ENCODE results near the gene LHFPL3. TPM values are rescaled to one million over a fixed set of nuclear protein-coding genes. Genes with fewer than 3 reads are reported as not detected.

Gene LHFPL3
- total RNA-seq, 4 donors from 2014 or later = not detected

DNA sequence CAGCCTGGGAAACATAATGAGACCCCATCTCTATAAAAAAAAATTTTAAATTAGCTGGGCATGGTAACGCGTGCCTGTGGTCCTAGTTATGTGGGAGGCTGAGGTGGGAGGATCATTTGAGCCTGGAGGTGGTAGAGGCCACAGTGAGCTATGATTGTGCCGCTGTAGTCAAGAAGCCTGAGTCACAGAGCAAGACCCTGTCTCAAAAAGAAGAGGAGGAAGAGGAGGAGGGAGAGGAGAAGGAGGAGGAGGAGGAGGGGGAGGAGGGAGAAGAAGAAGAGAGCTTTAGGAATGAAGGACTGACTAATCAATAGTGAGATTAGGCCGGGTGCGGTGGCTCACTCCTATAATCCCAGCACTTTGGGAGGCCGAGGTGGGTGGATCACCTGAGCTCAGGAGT, 573.8 kb downstream of the LHFPL3 start:
- DNase-seq = no peak
- H3K4me3 ChIP-seq = no peak overlapping the region
- no peaks in the 10 kb centered on the region for H3K9me3 ChIP-seq
- H3K27me3 ChIP-seq = no peaks in the 10 kb centered on the region
- no peaks in the 10 kb centered on the region for H3K36me3 ChIP-seq
- no peaks in the 10 kb centered on the region for H3K4me1 ChIP-seq
- intact Hi-C loops (cut with DNase I) = no loop called here
- TF ChIP-seq, protein P1, sequence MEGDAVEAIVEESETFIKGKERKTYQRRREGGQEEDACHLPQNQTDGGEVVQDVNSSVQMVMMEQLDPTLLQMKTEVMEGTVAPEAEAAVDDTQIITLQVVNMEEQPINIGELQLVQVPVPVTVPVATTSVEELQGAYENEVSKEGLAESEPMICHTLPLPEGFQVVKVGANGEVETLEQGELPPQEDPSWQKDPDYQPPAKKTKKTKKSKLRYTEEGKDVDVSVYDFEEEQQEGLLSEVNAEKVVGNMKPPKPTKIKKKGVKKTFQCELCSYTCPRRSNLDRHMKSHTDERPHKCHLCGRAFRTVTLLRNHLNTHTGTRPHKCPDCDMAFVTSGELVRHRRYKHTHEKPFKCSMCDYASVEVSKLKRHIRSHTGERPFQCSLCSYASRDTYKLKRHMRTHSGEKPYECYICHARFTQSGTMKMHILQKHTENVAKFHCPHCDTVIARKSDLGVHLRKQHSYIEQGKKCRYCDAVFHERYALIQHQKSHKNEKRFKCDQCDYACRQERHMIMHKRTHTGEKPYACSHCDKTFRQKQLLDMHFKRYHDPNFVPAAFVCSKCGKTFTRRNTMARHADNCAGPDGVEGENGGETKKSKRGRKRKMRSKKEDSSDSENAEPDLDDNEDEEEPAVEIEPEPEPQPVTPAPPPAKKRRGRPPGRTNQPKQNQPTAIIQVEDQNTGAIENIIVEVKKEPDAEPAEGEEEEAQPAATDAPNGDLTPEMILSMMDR (IDR thresholded peaks at IDR 0.05) = no peak
- no peak for TF ChIP-seq POLR2A (IDR thresholded peaks at IDR 0.05)
- WGBS, 2 donors = 96 to 98% methylated on average over 6 of the region's 6 CpGs
- no peak overlapping the region for H3K27ac ChIP-seq

- no peak for TF ChIP-seq POLR2A (IDR thresholded peaks at IDR 0.05)
- TF ChIP-seq, protein P1 (IDR thresholded peaks at IDR 0.05) = no peak
- Histone ChIP-seq H3K27ac (no peak overlapping the region), H3K9me3 (no peaks in the 10 kb centered on the region), H3K27me3 (no peaks in the 10 kb centered on the region), H3K4me1 (no peaks in the 10 kb centered on the region), H3K36me3 (no peaks in the 10 kb centered on the region), H3K4me3 (no peak overlapping the region)
- WGBS, 2 donors = 50 to 81% methylated on average over 2 of the region's 2 CpGs
- intact Hi-C loops (cut with DNase I) = no loop called here
- DNase-seq = no peak
Measured at GRCh38 chr7:104903044-104903443, 574.6 kb downstream of the LHFPL3 start.

DNA sequence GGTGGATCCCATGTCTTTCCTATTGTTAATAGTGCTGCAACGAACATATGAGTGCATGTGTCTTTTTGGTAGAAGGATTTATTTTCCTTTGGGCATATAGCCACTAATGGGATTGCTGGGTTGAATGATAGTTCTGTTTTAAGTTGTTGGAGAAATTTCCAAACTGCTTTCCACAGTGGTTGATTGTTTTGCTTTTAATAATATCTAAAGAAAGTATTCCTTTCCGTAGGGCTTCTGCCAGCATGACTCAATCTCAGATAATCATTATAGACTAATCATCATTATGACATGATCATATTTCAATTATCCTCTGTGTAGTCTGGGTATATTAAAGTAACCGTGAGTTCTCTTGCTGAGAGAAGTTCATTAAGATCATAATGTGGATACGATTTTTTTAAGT, 575.4 kb downstream of the LHFPL3 start:
- H3K4me1 ChIP-seq = no peaks in the 10 kb centered on the region
- WGBS, 2 donors = 62 to 72% methylated on average over 4 of the region's 4 CpGs
- H3K27me3 ChIP-seq = no peaks in the 10 kb centered on the region
- H3K4me3 ChIP-seq = no peak overlapping the region
- no peak overlapping the region for H3K27ac ChIP-seq
- intact Hi-C loops (cut with DNase I) = no loop called here
- no peak for DNase-seq
- no peaks in the 10 kb centered on the region for H3K36me3 ChIP-seq
- H3K9me3 ChIP-seq = no peaks in the 10 kb centered on the region
- TF ChIP-seq, protein P1 (IDR thresholded peaks at IDR 0.05) = no peak
- TF ChIP-seq POLR2A (IDR thresholded peaks at IDR 0.05) = no peak

- TF ChIP-seq, protein P1 (IDR thresholded peaks at IDR 0.05) = no peak
- no peak for TF ChIP-seq POLR2A (IDR thresholded peaks at IDR 0.05)
- intact Hi-C loops (cut with DNase I) = no loop called here
- no peaks in the 10 kb centered on the region for H3K36me3 ChIP-seq
- no peak overlapping the region for H3K4me3 ChIP-seq
- WGBS, 2 donors = 80 to 84% methylated on average over 7 of the region's 7 CpGs
- no peak for DNase-seq
- H3K27me3 ChIP-seq = no peaks in the 10 kb centered on the region
- no peaks in the 10 kb centered on the region for H3K4me1 ChIP-seq
- no peak overlapping the region for H3K27ac ChIP-seq
- H3K9me3 ChIP-seq = no peaks in the 10 kb centered on the region
Measured at GRCh38 chr7:104906032-104906431, 577.6 kb downstream of the LHFPL3 start.

- Histone ChIP-seq H3K4me1 (no peaks in the 10 kb centered on the region), H3K27ac (no peak overlapping the region), H3K9me3 (no peaks in the 10 kb centered on the region), H3K27me3 (no peaks in the 10 kb centered on the region), H3K4me3 (no peak overlapping the region), H3K36me3 (no peaks in the 10 kb centered on the region)
- TF ChIP-seq, protein P1 (IDR thresholded peaks at IDR 0.05) = no peak
- no peak for TF ChIP-seq POLR2A (IDR thresholded peaks at IDR 0.05)
- intact Hi-C loops (cut with DNase I) = no loop called here
- WGBS, 2 donors = 74% methylated on average over 4 of the region's 4 CpGs
- no peak for DNase-seq
Measured at GRCh38 chr7:104906556-104906955, 578.2 kb downstream of the LHFPL3 start.

All from esophagus squamous epithelium (tissue), 5 donors.